Measurements from ENCODE around the gene FMN2.
"Not testable (repeated sequence)": the region's sequence is repeated elsewhere in the genome, so short reads cannot be mapped to it uniquely, and the experiment has no call there.

The FMN2 gene

DNA sequence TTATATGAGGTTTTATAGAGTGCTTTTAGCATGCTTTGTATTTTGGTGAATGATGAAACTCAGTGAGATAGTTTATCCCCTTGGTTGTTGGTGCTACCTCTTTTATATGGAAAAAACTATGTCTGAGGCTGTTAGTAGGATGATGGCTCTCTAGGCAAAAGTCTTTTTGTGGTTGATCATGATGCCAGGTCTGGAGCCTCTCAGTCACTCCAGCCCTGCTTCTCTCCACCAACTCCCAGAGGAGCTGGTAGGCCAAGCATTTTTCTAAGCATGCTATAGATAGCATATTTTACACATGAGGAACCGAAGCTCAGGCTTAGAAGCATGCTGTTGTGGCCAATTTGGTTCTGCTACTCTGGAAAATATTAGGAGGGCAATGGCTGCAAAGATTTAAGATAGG, 82.2 kb downstream of the FMN2 start:
- H3K27ac ChIP-seq = no peak overlapping the region
- no peak for TF ChIP-seq ZFX (IDR thresholded peaks at IDR 0.05)
- TF ChIP-seq, protein P1, sequence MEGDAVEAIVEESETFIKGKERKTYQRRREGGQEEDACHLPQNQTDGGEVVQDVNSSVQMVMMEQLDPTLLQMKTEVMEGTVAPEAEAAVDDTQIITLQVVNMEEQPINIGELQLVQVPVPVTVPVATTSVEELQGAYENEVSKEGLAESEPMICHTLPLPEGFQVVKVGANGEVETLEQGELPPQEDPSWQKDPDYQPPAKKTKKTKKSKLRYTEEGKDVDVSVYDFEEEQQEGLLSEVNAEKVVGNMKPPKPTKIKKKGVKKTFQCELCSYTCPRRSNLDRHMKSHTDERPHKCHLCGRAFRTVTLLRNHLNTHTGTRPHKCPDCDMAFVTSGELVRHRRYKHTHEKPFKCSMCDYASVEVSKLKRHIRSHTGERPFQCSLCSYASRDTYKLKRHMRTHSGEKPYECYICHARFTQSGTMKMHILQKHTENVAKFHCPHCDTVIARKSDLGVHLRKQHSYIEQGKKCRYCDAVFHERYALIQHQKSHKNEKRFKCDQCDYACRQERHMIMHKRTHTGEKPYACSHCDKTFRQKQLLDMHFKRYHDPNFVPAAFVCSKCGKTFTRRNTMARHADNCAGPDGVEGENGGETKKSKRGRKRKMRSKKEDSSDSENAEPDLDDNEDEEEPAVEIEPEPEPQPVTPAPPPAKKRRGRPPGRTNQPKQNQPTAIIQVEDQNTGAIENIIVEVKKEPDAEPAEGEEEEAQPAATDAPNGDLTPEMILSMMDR (conservative IDR thresholded peaks at IDR 0.05) = no peak

DNA sequence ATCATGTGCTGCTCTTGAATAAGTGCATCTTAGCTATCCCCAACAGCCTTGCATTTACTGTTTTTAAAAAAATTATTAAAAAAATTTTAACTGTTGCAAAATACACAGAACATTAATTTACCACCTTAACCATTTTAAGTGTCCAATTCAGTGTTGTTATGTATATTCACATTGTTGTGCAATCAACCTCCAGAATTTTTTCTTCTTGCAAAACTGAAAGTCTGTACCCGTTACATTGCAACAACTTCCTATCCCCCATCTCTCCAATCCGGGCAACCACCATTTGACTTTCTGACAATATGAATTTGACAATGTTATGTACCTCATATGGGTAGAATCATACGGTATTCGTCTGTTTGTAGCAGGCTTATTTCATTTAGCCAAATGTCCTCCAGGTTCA, 83.1 kb downstream of the FMN2 start:
- no peak overlapping the region for H3K27ac ChIP-seq
- TF ChIP-seq ZFX (IDR thresholded peaks at IDR 0.05) = no peak
- TF ChIP-seq, protein P1 (conservative IDR thresholded peaks at IDR 0.05) = no peak

DNA sequence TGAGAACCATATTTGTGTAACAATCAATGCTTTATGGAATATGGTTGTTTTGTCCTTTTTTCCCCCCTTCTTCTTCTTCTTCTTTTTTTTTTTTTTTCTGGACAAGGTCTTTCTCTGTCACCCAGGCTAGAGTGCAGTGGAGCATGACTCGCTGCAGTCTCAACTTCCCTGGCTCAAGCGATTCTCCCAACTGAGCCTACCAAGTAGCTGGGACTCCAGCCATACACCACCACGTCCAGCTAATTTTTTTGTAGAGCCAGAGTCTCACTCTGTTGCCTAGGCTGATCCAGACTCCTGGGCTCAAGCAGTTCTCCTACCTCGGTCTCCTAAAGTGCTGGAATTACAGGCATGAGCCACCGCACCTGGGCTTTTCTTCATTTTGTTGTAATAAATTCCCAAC, 86.7 kb downstream of the FMN2 start:
- H3K27ac ChIP-seq = no peak overlapping the region
- TF ChIP-seq ZFX (IDR thresholded peaks at IDR 0.05) = no peak
- TF ChIP-seq, protein P1 (conservative IDR thresholded peaks at IDR 0.05) = no peak

DNA sequence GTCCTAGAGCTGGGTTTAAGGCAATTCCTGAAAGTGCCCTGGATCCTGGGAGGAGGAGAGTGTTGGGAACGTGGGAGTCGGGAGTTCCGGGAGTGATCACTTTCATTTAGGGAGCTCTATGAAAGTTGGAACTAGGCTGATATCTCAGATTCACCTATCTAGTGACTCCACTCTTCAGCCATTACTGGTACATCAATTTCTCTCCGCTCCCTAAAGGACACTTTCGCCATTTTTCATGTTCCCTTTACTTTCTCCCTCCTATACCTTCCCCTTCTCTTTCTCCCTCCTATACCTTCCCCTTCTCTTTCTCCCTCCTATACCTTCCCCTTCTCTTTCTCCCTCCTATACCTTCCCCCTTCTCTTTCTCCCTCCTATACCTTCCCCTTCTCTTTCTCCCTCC, 93.0 kb downstream of the FMN2 start:
- H3K27ac ChIP-seq = not testable (repeated sequence)

DNA sequence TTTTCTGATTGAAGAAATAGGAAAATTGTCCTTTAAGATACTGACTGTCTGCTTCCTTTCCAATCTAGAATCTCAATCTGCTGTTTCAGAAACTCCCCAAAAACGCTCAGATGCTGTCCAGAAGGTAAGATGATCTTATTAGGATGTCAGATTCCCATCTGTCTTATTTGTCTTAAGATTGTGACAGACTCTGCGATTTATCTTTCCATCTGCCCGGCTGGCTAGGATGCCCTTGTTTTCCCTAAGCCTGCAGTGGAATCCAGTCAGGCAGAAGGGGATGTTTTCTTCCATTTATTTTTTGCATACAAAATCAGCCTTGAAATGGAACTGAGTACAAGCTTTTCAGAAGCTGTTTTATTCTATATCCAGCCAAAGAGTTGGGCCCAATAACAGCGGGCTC, 96.5 kb downstream of the FMN2 start:
- TF ChIP-seq, protein P1 (conservative IDR thresholded peaks at IDR 0.05) = no peak
- no peak for TF ChIP-seq ZFX (IDR thresholded peaks at IDR 0.05)
- no peak overlapping the region for H3K27ac ChIP-seq

DNA sequence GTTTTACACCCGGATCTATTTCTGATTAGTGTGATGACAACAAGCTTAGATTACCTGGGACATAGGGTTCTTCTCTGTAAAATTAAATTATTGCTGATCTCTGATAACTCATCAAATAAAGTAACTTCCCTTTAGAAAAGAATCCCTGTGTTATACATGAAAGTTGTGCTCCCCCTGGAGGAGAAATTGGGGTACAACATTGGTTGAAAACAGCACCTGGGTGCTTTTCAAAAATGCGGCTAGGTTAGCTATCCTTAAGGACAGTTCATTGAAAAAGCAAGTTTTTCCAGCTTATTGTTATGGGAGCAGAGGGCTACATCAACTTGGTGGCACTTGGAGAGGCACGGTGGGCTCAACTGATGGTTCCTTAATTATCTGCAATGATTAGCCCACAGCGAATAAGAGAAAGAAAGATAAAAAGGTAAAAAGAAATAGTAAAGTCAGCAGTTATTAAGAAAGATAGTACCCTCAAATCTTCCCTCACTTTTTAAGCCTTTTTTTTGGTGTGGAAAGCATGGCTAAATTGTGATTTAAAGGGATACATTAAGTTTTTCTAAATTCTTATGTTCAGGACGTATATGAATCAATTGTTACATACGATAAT, 97.8 kb downstream of the FMN2 start:
- no peak overlapping the region for H3K27ac ChIP-seq
- TF ChIP-seq ZFX (IDR thresholded peaks at IDR 0.05) = no peak
- TF ChIP-seq, protein P1 (conservative IDR thresholded peaks at IDR 0.05) = peak; percentile 87

DNA sequence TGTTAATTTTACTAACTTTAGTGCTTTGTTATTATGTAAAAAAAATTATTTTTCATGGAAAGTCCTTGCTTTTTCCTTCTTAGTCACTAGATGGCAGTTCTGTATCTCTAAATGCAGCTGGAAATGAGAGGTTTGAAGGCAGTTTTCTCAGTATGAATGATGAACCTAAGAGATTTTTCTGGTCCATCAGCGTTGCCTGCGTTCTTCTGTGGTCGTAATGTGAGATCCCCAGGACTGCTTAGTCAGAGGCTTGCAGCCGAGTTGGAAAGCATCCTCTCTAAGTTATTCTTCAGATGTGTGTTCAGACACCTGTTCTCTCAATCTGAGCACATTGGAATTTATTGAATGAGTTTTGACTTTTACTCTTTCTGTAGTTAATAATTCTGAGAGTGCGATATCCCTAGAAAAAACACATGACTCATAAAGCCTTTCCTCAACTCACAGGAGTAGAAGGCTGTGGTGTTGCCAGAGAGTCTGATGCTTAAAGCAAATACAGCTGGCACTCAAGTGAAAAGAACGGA, 99.3 kb downstream of the FMN2 start:
- TF ChIP-seq, protein P1 (conservative IDR thresholded peaks at IDR 0.05) = peak; percentile 55
- no peak for TF ChIP-seq ZFX (IDR thresholded peaks at IDR 0.05)
- H3K27ac ChIP-seq = no peak overlapping the region

DNA sequence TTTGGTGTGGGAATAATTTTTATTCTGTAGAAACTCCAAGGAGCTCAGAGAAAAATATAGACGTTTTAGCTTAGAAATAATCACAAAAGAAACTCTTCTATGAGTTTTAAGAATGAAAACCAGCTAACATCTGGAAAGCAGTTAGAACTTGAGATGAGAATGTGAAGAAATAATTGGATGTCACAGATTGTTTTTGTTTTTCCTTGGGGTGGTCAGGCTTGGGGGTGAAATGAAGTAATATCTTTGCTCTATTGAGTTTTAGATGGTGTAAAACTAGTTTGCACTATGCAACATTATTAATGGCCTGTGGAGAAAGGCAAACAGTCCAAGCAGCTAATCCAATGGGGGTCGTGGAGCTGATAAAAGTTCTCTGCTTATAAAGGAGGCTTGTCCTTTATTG, 101.2 kb downstream of the FMN2 start:
- no peak for TF ChIP-seq ZFX (IDR thresholded peaks at IDR 0.05)
- TF ChIP-seq, protein P1 (conservative IDR thresholded peaks at IDR 0.05) = no peak
- H3K27ac ChIP-seq = no peak overlapping the region
